ENCODE results near the gene CRISP3. TPM values are rescaled to one million over a fixed set of nuclear protein-coding genes. Genes with fewer than 3 reads are reported as not detected.

CRISP3 gene
- total RNA-seq, 1 donor from 2014 or later, result not detected

- no peaks in the 10 kb centered on the region for H3K4me1 Mint-ChIP-seq (ENCODE audit: low read depth, unreplicated experiment)
These were observed 759 bp downstream of the CRISP3 start for GRCh38 chr6:49743429-49743828.

GRCh38 chr6:49739423-49739822 lies 4.8 kb downstream of the CRISP3 start:
- Mint-ChIP-seq H3K36me3 (ENCODE audit: low read depth, unreplicated experiment) (no peaks in the 10 kb centered on the region), H3K9me3 (ENCODE audit: unreplicated experiment) (no peaks in the 10 kb centered on the region)

More at GRCh38 chr6:49743429-49743828, 759 bp downstream of the CRISP3 start:
- Histone ChIP-seq H2AFZ (ENCODE audit: low read depth, low read length) (no peak overlapping the region), H3K4me1 (ENCODE audit: insufficient read depth, low read length) (no peaks in the 10 kb centered on the region), H3K27ac (ENCODE audit: low read depth, low read length) (no peak overlapping the region), H3K9ac (ENCODE audit: low read length) (no peak overlapping the region), H3K36me3 (ENCODE audit: insufficient read depth, low read length) (no peaks in the 10 kb centered on the region), H3K9me3 (ENCODE audit: insufficient read depth, low read depth, low read length) (no peaks in the 10 kb centered on the region), H3K79me2 (ENCODE audit: insufficient read depth, low read length) (no peaks in the 10 kb centered on the region), H4K20me1 (ENCODE audit: insufficient read depth, low read length) (no peaks in the 10 kb centered on the region), H3K4me2 (ENCODE audit: low read length) (no peak overlapping the region), H3K27me3 (ENCODE audit: insufficient read depth, low read length) (no peaks in the 10 kb centered on the region), H3K4me3 (ENCODE audit: insufficient read depth, low read depth, low read length) (no peak overlapping the region)
- DNase-seq (ENCODE audit: low read depth), result no peak
- Mint-ChIP-seq H3K27me3 (ENCODE audit: low read depth, unreplicated experiment) (no peaks in the 10 kb centered on the region), H3K4me3 (ENCODE audit: unreplicated experiment) (no peak overlapping the region), H3K36me3 (ENCODE audit: low read depth, unreplicated experiment) (no peaks in the 10 kb centered on the region), H3K27ac (ENCODE audit: unreplicated experiment) (no peak overlapping the region), H3K9me3 (ENCODE audit: unreplicated experiment) (no peaks in the 10 kb centered on the region)
- no peak for TF ChIP-seq EZH2 (IDR thresholded peaks at IDR 0.05; ENCODE audit: insufficient read depth, low read length)
- no peak for TF ChIP-seq CTCF (IDR thresholded peaks at IDR 0.05; ENCODE audit: insufficient read depth, low read depth, low read length)
- FAIRE-seq, result no peak

More at GRCh38 chr6:49739423-49739822, 4.8 kb downstream of the CRISP3 start:
- Histone ChIP-seq H3K4me1 (ENCODE audit: insufficient read depth, low read length) (no peaks in the 10 kb centered on the region), H3K4me2 (ENCODE audit: low read length) (no peak overlapping the region), H3K9ac (ENCODE audit: low read length) (no peak overlapping the region), H3K27ac (ENCODE audit: low read depth, low read length) (no peak overlapping the region), H3K79me2 (ENCODE audit: insufficient read depth, low read length) (no peaks in the 10 kb centered on the region), H3K4me3 (ENCODE audit: insufficient read depth, low read depth, low read length) (no peak overlapping the region), H3K36me3 (ENCODE audit: insufficient read depth, low read length) (no peaks in the 10 kb centered on the region), H2AFZ (ENCODE audit: low read depth, low read length) (no peak overlapping the region), H3K27me3 (ENCODE audit: insufficient read depth, low read length) (no peaks in the 10 kb centered on the region), H4K20me1 (ENCODE audit: insufficient read depth, low read length) (no peaks in the 10 kb centered on the region), H3K9me3 (ENCODE audit: insufficient read depth, low read depth, low read length) (no peaks in the 10 kb centered on the region)
- H3K27ac Mint-ChIP-seq (ENCODE audit: unreplicated experiment), result no peak overlapping the region
- H3K4me3 Mint-ChIP-seq (ENCODE audit: unreplicated experiment), result no peak overlapping the region
- FAIRE-seq (no peak), DNase-seq (ENCODE audit: low read depth) (no peak)
- no peaks in the 10 kb centered on the region for H3K4me1 Mint-ChIP-seq (ENCODE audit: low read depth, unreplicated experiment)
- TF ChIP-seq CTCF (IDR thresholded peaks at IDR 0.05; ENCODE audit: insufficient read depth, low read depth, low read length), result no peak
- TF ChIP-seq EZH2 (IDR thresholded peaks at IDR 0.05; ENCODE audit: insufficient read depth, low read length), result no peak
- no peaks in the 10 kb centered on the region for H3K27me3 Mint-ChIP-seq (ENCODE audit: low read depth, unreplicated experiment)
